Cardiac fibroblast (primary cell): Measurements from ENCODE around the gene TLL2.
A peak's percentile ranks its signal among the peaks of the same experiment; 100 is the strongest.

Experiments used
- DNase-seq, 2 donors: peaks; one replicate each; pipeline versions ENCODE4 v3.0.0 to v3.0.0-alpha.2; 2010; ENCODE audit warnings: low read depth in 2 of 2
- H3K4me3 ChIP-seq, 2 donors: replicated peaks in 1 of 2; 1 replicate in 1 of 2; 2 replicates in 1 of 2; pipeline ENCODE4 v1.5.1; 2011; ENCODE audit warnings: low read depth in 2 of 2, low read length in 2 of 2, mild to moderate bottlenecking in 2 of 2, moderate library complexity in 1 of 2
- CTCF ChIP-seq: IDR thresholded peaks from one replicate; pipeline ENCODE4 v1.5.1; 2011; ENCODE audit warnings: low read depth, mild to moderate bottlenecking, low read length, inconsistent platforms

The TLL2 gene

GRCh38 chr10:96541921-96542320 lies 28.2 kb upstream of the TLL2 start:
- no peak for TF ChIP-seq CTCF
- DNase-seq: no peak
- no peak overlapping the region for H3K4me3 ChIP-seq

GRCh38 chr10:96540240-96540639 lies 26.5 kb upstream of the TLL2 start:
- no peak for DNase-seq
- TF ChIP-seq CTCF: no peak
- H3K4me3 ChIP-seq: no peak overlapping the region

GRCh38 chr10:96538683-96539082 lies 25.0 kb upstream of the TLL2 start:
- TF ChIP-seq CTCF: no peak
- H3K4me3 ChIP-seq: no peak overlapping the region

GRCh38 chr10:96536129-96536528 lies 22.4 kb upstream of the TLL2 start:
- H3K4me3 ChIP-seq: no peak overlapping the region
- TF ChIP-seq CTCF: no peak
- no peak for DNase-seq

More at GRCh38 chr10:96538683-96539082, 25.0 kb upstream of the TLL2 start:
- DNase-seq: no peak

DNA sequence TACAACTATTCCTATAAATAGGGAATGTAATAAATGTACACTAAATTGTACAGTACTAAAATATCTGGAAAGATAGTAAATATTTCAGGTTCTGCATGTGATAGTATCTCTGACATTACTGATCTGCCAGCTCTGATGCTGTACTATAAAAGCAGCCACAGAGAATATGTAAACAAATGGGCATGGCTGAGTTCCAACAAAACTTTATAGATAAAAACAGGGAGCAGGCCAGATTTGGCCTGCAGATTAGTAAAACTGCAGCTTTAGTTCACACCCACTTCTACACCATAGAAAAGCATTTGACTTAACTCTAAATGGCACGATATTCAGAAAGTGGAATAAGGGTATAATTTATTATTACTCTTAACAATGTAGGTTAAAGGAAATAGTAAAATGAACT lies 18.8 kb upstream of the TLL2 start:
- no peak for TF ChIP-seq CTCF
- no peak overlapping the region for H3K4me3 ChIP-seq
- DNase-seq: peak in 1 of 2 donors; percentile 39

- no peak overlapping the region for H3K4me3 ChIP-seq
- no peak for TF ChIP-seq CTCF
- no peak for DNase-seq
Observed at GRCh38 chr10:96529634-96530279, 16.0 kb upstream of the TLL2 start.

GRCh38 chr10:96524741-96525140 lies 11.0 kb upstream of the TLL2 start:
- DNase-seq: peak in 1 of 2 donors; percentile 7
- no peak overlapping the region for H3K4me3 ChIP-seq
- TF ChIP-seq CTCF: no peak
